ENCODE measurements around the gene BMAL1. TPM values are rescaled to one million over a fixed set of nuclear protein-coding genes. Genes with fewer than 3 reads are reported as not detected.

BMAL1 gene
- total RNA-seq, 3 donors from 2014 or later (not counting 1 experiment from before 2014, with no cell fraction given) = 142 to 162 (median 145) TPM

- no peak overlapping the region for H3K4me3 ChIP-seq (ENCODE audit: low read length)
- no peak for TF ChIP-seq CTCF (IDR thresholded peaks at IDR 0.05)
- Mint-ChIP-seq H3K27me3 (ENCODE audit: low read depth in 2 of 2) (no peaks in the 10 kb centered on the region), H3K36me3 (no peaks in the 10 kb centered on the region), H3K4me3 (peak overlapping the region; percentile 64), H3K9me3 (no peaks in the 10 kb centered on the region), H3K4me1 (peaks cover 0 to 66% of the 10 kb centered on the region in 2 donors), H3K27ac (peak overlapping the region; percentile 67 to 72)
- ATAC-seq (peak; percentile 79 to 90 (median 81)), DNase-seq (peak in 1 of 2 donors; percentile 25)
- H3K9me3 ChIP-seq (ENCODE audit: control insufficient read depth, insufficient read depth, low read length) = no peaks in the 10 kb centered on the region
- H3K27ac ChIP-seq (ENCODE audit: low read length) = no peak overlapping the region
- peaks cover 79% of the 10 kb centered on the region for H3K4me1 ChIP-seq (ENCODE audit: control insufficient read depth, insufficient read depth, low read length)
- 31% methylated on average over 5 of the region's 5 CpGs for WGBS (ENCODE audit: insufficient coverage)
- intact Hi-C loops (cut with micrococcal nuclease) = no loop called here
- H3K36me3 ChIP-seq (ENCODE audit: control insufficient read depth, insufficient read depth, low read length) = no peaks in the 10 kb centered on the region
- H3K27me3 ChIP-seq (ENCODE audit: control insufficient read depth, insufficient read depth, low read length) = no peaks in the 10 kb centered on the region
Measured at GRCh38 chr11:13297917-13298356, 20.3 kb downstream of the BMAL1 start.

GRCh38 chr11:13298765-13299164 lies 21.2 kb downstream of the BMAL1 start:
- 71% methylated on average over 4 of the region's 4 CpGs for WGBS (ENCODE audit: insufficient coverage)
- DNase-seq = no peak
- no peaks in the 10 kb centered on the region for H3K36me3 Mint-ChIP-seq
- H3K27ac Mint-ChIP-seq = peak overlapping the region; percentile 67 to 72
- H3K4me3 ChIP-seq (ENCODE audit: low read length) = no peak overlapping the region
- H3K9me3 ChIP-seq (ENCODE audit: control insufficient read depth, insufficient read depth, low read length) = no peaks in the 10 kb centered on the region
- no peaks in the 10 kb centered on the region for H3K36me3 ChIP-seq (ENCODE audit: control insufficient read depth, insufficient read depth, low read length)
- H3K27me3 Mint-ChIP-seq (ENCODE audit: low read depth in 2 of 2) = no peaks in the 10 kb centered on the region
- intact Hi-C loops (cut with micrococcal nuclease) = no loop called here
- H3K27me3 ChIP-seq (ENCODE audit: control insufficient read depth, insufficient read depth, low read length) = no peaks in the 10 kb centered on the region
- H3K4me1 ChIP-seq (ENCODE audit: control insufficient read depth, insufficient read depth, low read length) = peaks cover 78% of the 10 kb centered on the region
- no peak overlapping the region for H3K27ac ChIP-seq (ENCODE audit: low read length)
- ATAC-seq = no peak
- H3K4me3 Mint-ChIP-seq = peak overlapping the region; percentile 55
- H3K9me3 Mint-ChIP-seq = no peaks in the 10 kb centered on the region
- TF ChIP-seq CTCF (IDR thresholded peaks at IDR 0.05) = no peak
- H3K4me1 Mint-ChIP-seq = peaks cover 0 to 58% of the 10 kb centered on the region in 2 donors

- H3K4me3 Mint-ChIP-seq = peak overlapping the region; percentile 21
- no peaks in the 10 kb centered on the region for H3K27me3 ChIP-seq (ENCODE audit: control insufficient read depth, insufficient read depth, low read length)
- intact Hi-C loops (cut with micrococcal nuclease) = no loop called here
- no peak for TF ChIP-seq CTCF (IDR thresholded peaks at IDR 0.05)
- no peaks in the 10 kb centered on the region for H3K36me3 ChIP-seq (ENCODE audit: control insufficient read depth, insufficient read depth, low read length)
- H3K9me3 ChIP-seq (ENCODE audit: control insufficient read depth, insufficient read depth, low read length) = no peaks in the 10 kb centered on the region
- H3K27ac ChIP-seq (ENCODE audit: low read length) = no peak overlapping the region
- peaks cover 0 to 30% of the 10 kb centered on the region in 2 donors for H3K4me1 Mint-ChIP-seq
- no peak overlapping the region for H3K4me3 ChIP-seq (ENCODE audit: low read length)
- ATAC-seq (no peak), DNase-seq (no peak)
- no peaks in the 10 kb centered on the region for H3K9me3 Mint-ChIP-seq
- H3K36me3 Mint-ChIP-seq = no peaks in the 10 kb centered on the region
- H3K4me1 ChIP-seq (ENCODE audit: control insufficient read depth, insufficient read depth, low read length) = peaks cover 83% of the 10 kb centered on the region
- no peaks in the 10 kb centered on the region for H3K27me3 Mint-ChIP-seq (ENCODE audit: low read depth in 2 of 2)
- H3K27ac Mint-ChIP-seq = peak overlapping the region; percentile 70 to 79
Measured at GRCh38 chr11:13301522-13301921, 23.9 kb downstream of the BMAL1 start.

GRCh38 chr11:13302420-13302958 lies 24.9 kb downstream of the BMAL1 start:
- H3K36me3 Mint-ChIP-seq = no peaks in the 10 kb centered on the region
- H3K4me3 Mint-ChIP-seq = peak overlapping the region; percentile 67
- no peak for TF ChIP-seq CTCF (IDR thresholded peaks at IDR 0.05)
- no peaks in the 10 kb centered on the region for H3K27me3 Mint-ChIP-seq (ENCODE audit: low read depth in 2 of 2)
- H3K4me1 ChIP-seq (ENCODE audit: control insufficient read depth, insufficient read depth, low read length) = peaks cover 83% of the 10 kb centered on the region
- DNase-seq (no peak), ATAC-seq (no peak)
- H3K4me1 Mint-ChIP-seq = peaks cover 0 to 21% of the 10 kb centered on the region in 2 donors
- 92% methylated on average over 8 of the region's 8 CpGs for WGBS (ENCODE audit: insufficient coverage)
- intact Hi-C loops (cut with micrococcal nuclease) = no loop called here
- no peaks in the 10 kb centered on the region for H3K36me3 ChIP-seq (ENCODE audit: control insufficient read depth, insufficient read depth, low read length)
- H3K27ac ChIP-seq (ENCODE audit: low read length) = no peak overlapping the region
- no peaks in the 10 kb centered on the region for H3K9me3 Mint-ChIP-seq
- no peaks in the 10 kb centered on the region for H3K27me3 ChIP-seq (ENCODE audit: control insufficient read depth, insufficient read depth, low read length)
- no peaks in the 10 kb centered on the region for H3K9me3 ChIP-seq (ENCODE audit: control insufficient read depth, insufficient read depth, low read length)
- H3K27ac Mint-ChIP-seq = peak overlapping the region; percentile 70 to 79
- no peak overlapping the region for H3K4me3 ChIP-seq (ENCODE audit: low read length)

All from natural killer cell (primary cell).